ENCODE measurements around the gene FOXD4.
"Not testable (repeated sequence)": the region's sequence is repeated elsewhere in the genome, so short reads cannot be mapped to it uniquely, and the experiment has no call there.

Gene FOXD4

GRCh38 chr9:94323-94722 is 23.9 kb downstream of the FOXD4 start:
- not testable (repeated sequence) for DNase-seq (ENCODE audit: low read depth in 2 of 2, low spot score in 1 of 2)

GRCh38 chr9:93909-94308 is 24.3 kb downstream of the FOXD4 start:
- DNase-seq (ENCODE audit: low read depth in 2 of 2, low spot score in 1 of 2): not testable (repeated sequence)

GRCh38 chr9:90851-91250 is 27.4 kb downstream of the FOXD4 start:
- DNase-seq (ENCODE audit: low read depth in 2 of 2, low spot score in 1 of 2): not testable (repeated sequence)

- DNase-seq (ENCODE audit: low read depth in 2 of 2, low spot score in 1 of 2): not testable (repeated sequence)
These were observed 29.7 kb downstream of the FOXD4 start for GRCh38 chr9:88396-89037.

GRCh38 chr9:87860-88259 is 30.4 kb downstream of the FOXD4 start:
- DNase-seq (ENCODE audit: low read depth in 2 of 2, low spot score in 1 of 2): not testable (repeated sequence)

GRCh38 chr9:87105-87504 is 31.1 kb downstream of the FOXD4 start:
- not testable (repeated sequence) for DNase-seq (ENCODE audit: low read depth in 2 of 2, low spot score in 1 of 2)

GRCh38 chr9:86697-87096 is 31.5 kb downstream of the FOXD4 start:
- DNase-seq (ENCODE audit: low read depth in 2 of 2, low spot score in 1 of 2): not testable (repeated sequence)

GRCh38 chr9:82932-83689 is 35.1 kb downstream of the FOXD4 start:
- DNase-seq (ENCODE audit: low read depth in 2 of 2, low spot score in 1 of 2): not testable (repeated sequence)

GRCh38 chr9:78333-78732 is 39.9 kb downstream of the FOXD4 start:
- DNase-seq (ENCODE audit: low read depth in 2 of 2, low spot score in 1 of 2): not testable (repeated sequence)

GRCh38 chr9:76389-76788 is 41.8 kb downstream of the FOXD4 start:
- not testable (repeated sequence) for DNase-seq (ENCODE audit: low read depth in 2 of 2, low spot score in 1 of 2)

- DNase-seq (ENCODE audit: low read depth in 2 of 2, low spot score in 1 of 2): not testable (repeated sequence)
These were observed 44.2 kb downstream of the FOXD4 start for GRCh38 chr9:73900-74525.

GRCh38 chr9:73076-73899 is 44.9 kb downstream of the FOXD4 start:
- DNase-seq (ENCODE audit: low read depth in 2 of 2, low spot score in 1 of 2): not testable (repeated sequence)
